ENCODE measurements around the gene NRXN3. TPM values are rescaled to one million over a fixed set of nuclear protein-coding genes. Genes with fewer than 3 reads are reported as not detected.

NRXN3 gene
- total RNA-seq, 1 donor from 2014 or later: 0.07 TPM

- peak; percentile 45 for DNase-seq (ENCODE audit: low read depth, low spot score)
These were observed 1108.8 kb downstream of the NRXN3 start for GRCh38 chr14:79278798-79279644.

GRCh38 chr14:79279645-79280597, 1109.7 kb downstream of the NRXN3 start:
- no peak for DNase-seq (ENCODE audit: low read depth, low spot score)

DNA sequence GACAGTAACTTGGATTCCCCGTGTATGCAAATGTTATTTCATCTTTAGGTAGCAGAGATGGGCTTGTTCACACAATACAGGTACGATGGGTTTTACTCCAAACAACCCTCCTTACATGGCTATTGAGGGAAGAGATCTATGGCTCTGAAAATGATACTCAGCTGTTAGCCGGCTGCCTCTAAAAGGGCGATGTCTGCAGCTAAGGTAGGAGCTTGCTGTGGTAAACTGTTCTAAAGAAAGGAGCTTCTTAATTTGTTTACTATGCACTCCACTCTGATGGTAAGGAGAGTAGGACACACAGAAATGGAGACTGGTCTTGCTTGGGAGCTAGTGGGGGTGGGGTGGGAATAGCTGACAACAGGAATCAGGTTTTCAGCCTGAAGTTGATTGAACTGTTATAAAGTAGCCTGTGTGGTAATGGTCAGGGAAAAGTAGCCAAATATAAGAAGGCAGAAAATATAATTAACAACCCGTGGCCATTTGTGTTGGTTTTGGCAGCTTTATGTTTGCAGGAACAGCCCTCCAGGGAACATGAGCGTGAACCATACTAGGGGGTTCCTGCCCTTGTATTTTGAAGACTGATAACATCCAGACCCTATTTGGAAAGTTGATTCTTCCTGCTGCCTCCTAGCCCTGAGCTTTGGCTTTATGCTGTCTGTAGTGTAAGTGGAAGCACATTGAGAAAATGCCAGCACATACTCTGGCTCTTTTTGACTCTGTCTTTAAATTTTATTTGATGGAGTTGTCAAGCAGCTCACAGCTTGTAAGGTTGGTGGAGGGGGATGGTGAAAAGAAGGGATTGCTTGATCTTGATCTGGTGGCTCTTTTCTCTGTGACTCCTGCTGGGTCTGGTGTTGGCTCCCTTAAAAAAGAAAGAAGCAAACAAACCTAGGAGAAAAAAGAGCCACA, 1111.3 kb downstream of the NRXN3 start:
- no peak for DNase-seq (ENCODE audit: low read depth, low spot score)

DNA sequence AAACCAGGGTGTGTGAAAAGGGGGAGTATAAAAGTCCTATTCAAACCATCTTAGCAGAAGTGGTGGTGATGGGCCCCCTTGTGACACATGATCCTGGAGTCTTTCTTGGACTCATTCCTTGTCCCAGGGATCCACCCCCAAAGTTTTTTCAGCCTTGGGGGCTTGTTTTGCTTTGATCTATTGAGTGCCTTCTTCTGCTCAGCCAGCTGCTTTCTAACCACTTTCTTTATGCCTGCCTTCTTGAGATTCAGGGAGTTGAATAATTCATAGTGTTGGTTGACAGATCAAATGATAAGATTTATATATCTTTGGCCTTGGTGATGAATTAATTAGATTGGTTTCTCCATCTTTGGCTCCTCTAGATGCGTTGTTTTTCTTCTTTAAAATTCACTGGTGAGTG, 1114.4 kb downstream of the NRXN3 start:
- DNase-seq (ENCODE audit: low read depth, low spot score): no peak

- DNase-seq (ENCODE audit: low read depth, low spot score): no peak
These were observed 1115.1 kb downstream of the NRXN3 start for GRCh38 chr14:79285263-79285662.

DNA sequence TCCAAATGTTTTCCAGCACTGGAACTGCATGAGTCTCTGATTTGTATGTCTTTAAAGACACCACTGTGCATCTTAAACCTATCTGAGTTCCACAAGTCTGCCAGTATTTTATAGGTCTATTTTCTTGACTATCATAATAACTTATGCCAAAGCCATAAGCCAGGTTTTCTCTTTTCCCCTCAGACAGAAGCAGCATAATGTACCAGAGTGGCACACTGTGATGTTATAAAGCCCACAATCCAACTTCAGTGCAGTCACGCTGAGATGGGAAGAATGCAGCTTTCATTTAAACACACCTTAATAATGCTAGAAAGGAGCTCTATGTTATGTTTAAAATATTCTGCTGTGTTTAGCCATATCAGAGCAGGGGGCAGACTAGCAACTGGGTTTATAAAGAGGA, 1117.8 kb downstream of the NRXN3 start:
- no peak for DNase-seq (ENCODE audit: low read depth, low spot score)

DNA sequence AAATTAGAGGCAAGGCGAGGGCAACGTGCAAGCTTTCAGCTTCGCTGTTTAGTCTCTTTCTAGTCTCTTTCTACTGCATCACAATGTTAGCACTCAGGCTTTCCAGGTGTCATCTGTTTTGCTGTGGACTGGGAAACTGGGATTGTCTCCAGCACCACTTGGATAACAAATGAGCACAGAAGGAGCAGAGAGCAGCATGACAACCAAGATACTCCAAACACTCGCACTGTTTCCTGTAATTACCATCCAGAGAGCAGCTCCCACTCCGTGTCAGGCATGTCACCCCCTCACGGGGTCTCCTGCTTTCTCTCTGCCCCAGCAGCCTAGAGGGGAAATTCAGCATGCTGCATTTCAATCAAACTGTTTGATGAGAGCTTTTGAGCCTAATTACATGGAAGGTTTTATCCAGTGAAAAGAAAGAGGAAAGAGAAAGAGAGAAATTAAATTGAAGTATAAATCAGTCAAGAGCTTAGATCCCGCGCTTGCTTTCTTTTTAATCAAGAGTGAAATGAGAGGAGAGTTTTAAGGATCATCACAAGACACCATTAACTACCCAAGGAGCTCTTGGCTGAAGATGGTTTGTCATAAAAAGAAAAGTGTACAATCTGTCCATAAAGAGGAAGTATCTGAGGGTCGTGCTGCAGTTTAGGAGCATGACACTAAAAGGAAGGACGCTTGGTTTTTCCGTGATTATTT, 1123.5 kb downstream of the NRXN3 start:
- DNase-seq (ENCODE audit: low read depth, low spot score): no peak

DNA sequence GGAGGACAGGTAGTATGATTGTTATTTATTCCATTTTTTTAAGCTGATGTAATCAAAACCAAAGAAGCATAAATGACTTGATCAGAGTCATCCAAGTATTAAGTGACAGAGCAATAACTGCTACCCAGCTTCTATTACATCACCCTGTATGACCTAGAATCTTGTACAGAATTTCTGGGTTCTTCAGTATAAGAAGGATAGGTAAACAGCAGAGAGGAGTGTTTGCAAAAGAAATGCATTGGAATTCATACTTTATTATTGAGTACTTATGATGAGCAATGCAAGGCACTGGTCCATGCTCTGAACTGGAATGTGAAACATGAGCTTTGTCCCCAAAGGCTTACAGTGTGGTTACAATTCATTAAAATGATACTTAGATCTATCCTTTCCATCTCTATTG, 1124.3 kb downstream of the NRXN3 start:
- no peak for DNase-seq (ENCODE audit: low read depth, low spot score)

GRCh38 chr14:79295385-79295784, 1125.2 kb downstream of the NRXN3 start:
- no peak for DNase-seq (ENCODE audit: low read depth, low spot score)

DNA sequence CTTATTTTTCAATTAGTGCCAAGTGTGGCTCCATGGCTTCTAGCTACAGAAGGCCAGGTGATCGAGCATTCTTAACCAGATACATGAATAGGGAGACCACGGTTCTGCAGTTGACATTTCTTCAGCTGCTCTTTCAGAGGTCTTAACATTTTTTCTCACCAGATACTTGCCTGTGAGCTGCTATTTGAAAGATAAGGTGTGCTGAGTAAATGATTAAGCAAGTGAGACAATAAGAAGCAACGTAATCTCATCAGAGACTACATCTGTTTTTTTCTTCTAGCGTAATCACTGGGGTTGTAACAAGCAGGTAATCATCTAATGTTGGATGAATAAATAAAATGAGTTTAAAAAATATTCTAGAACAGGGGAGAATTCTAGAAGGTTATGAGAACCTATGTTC, 1128.2 kb downstream of the NRXN3 start:
- no peak for DNase-seq (ENCODE audit: low read depth, low spot score)

DNA sequence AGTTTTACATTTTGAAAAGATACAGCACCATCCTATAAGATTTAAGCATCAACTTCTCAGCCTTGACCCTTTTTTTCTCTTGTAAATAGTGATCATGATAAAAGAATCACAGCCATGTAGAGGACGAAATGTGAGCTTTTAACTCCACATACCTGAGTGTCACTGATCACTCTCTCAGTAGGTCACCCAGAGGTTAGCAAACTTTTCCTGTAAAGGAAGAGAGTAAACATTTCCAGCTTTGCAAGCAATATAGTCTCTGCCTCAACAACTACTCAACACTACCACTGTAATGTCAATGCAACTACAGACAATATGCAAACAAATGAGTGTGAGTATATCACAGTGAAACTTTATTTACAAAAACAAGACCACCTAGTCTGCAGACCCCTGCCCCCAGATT, 1129.0 kb downstream of the NRXN3 start:
- no peak for DNase-seq (ENCODE audit: low read depth, low spot score)

GRCh38 chr14:79304279-79304678, 1134.1 kb downstream of the NRXN3 start:
- no peak for DNase-seq (ENCODE audit: low read depth, low spot score)

DNA sequence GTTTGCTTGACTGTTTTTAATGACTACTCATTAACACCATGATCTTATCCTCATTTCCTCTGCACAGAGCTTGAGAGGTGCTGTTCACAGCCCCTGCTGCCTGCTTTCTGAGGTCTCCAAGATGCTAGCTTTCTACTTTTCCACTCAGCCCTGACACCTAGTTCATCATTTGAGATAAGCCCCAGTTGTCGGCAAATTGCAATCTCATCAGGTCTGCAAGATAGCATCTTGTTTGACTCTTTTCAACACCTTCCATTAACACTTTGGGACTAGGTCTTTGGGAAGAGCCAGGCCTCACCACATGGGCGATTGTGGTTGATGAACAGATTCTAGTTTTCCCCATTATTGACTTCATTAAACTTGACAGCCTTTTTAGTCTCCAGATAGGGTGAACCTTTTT, 1136.4 kb downstream of the NRXN3 start:
- DNase-seq (ENCODE audit: low read depth, low spot score): no peak

GRCh38 chr14:79318371-79318770, 1148.2 kb downstream of the NRXN3 start:
- no peak for DNase-seq (ENCODE audit: low read depth, low spot score)

DNA sequence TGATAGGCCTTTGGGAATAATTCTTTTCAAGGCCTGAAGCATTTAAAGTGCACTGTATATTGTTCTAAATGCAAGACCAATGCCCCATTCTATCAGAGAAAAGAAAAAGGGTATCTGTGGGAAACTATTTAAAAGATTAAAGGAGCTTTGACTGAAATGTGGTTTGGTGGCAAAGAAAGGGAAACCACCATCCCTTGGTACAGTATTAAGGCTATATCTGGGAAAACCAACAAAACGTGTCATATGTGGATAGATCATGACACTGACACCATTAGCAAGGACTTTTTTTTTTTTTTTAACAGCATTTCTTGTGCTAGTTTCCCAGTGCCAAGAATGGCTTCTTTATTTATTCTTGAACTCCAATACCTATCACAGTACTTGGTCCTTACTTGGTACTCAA, 1150.4 kb downstream of the NRXN3 start:
- DNase-seq (ENCODE audit: low read depth, low spot score): no peak

GRCh38 chr14:79321070-79321469, 1150.9 kb downstream of the NRXN3 start:
- DNase-seq (ENCODE audit: low read depth, low spot score): no peak

DNA sequence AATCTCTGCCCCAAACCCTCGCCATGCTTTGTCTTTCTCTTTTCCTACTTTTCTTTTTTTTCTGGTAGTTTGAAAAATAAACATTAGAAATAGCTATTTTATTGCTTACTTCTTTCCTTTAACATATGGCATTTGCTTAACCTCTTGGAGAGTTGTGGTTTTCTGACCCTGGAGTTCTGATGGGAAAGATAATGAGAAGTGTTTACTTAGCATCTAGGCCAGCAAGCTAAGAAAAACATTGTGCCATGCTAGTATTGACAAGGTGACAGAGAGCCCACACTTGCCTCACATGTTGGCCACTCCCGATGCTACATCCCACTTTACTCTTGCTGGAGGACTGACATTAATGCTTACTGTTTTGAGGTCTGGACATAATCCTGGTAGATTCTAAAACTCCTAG, 1154.9 kb downstream of the NRXN3 start:
- DNase-seq (ENCODE audit: low read depth, low spot score): no peak

DNA sequence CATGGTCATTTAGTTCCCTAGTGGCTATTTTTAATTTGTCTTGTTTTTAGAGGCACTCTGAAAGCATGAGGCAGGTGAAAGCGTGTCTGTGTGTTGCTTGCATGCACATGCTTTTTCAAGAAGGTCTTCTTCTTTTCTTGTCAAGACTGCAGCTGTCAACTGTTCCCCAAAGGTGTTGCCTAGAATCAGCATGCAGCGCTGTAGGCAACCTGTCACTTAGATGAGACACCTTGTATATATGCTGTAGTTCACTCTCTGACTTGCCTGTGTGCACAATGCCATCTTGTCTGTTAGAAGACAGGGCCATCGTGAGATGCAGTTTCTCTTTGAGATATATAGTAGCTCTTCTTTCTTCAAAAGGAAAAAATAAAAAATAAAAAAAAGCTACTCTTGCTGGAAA, 1155.4 kb downstream of the NRXN3 start:
- DNase-seq (ENCODE audit: low read depth, low spot score): no peak

- DNase-seq (ENCODE audit: low read depth, low spot score): no peak
These were observed 1158.7 kb downstream of the NRXN3 start for GRCh38 chr14:79328863-79329262.

DNA sequence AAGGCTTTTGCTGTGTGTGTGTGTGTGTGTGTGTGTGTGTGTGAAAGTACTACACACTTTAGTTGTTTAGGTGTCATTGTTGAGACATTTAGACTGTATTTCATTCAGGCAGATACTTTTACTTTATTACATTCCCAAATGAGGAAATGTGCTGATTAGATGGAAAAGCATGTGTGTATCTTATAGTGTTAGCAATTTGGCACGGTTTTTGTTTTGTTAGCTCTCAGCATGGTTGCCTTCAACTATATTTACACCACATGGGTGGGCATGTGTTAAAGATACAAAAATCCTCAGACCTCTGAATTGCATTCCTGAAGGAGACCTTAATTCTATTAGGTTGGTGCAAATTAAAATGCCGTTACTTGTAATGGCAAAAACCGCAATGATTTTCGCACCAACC, 1161.7 kb downstream of the NRXN3 start:
- DNase-seq (ENCODE audit: low read depth, low spot score): no peak

Data from pulmonary artery endothelial cell (primary cell).